ENCODE results near the gene EDC3. TPM values are rescaled to one million over a fixed set of nuclear protein-coding genes. Genes with fewer than 3 reads are reported as not detected.

Gene EDC3
- total RNA-seq, 4 donors from 2014 or later, result 13.0 to 52.4 (median 23.5) TPM

- Histone ChIP-seq H3K27ac (no peak overlapping the region), H3K36me3 (peaks cover 71% of the 10 kb centered on the region), H3K9me3 (no peaks in the 10 kb centered on the region), H3K4me1 (peaks cover 44% of the 10 kb centered on the region), H3K4me3 (no peak overlapping the region), H3K27me3 (no peaks in the 10 kb centered on the region)
- DNase-seq (ENCODE audit: low spot score in 2 of 2), result no peak
- TF ChIP-seq POLR2A (IDR thresholded peaks at IDR 0.05) (no peak), CTCF (IDR thresholded peaks at IDR 0.05) (peak; percentile 50 to 88)
- WGBS, result 48% methylated on average over 8 of the region's 23 CpGs
These were observed 74.9 kb downstream of the EDC3 start for GRCh38 chr15:74620636-74621545.

GRCh38 chr15:74619916-74620635, 75.7 kb downstream of the EDC3 start:
- DNase-seq (ENCODE audit: low spot score in 2 of 2), result no peak
- WGBS, result 92% methylated on average over 23 of the region's 27 CpGs
- H3K4me1 ChIP-seq, result peaks cover 44% of the 10 kb centered on the region
- no peak overlapping the region for H3K27ac ChIP-seq
- no peak overlapping the region for H3K4me3 ChIP-seq
- no peaks in the 10 kb centered on the region for H3K9me3 ChIP-seq
- H3K36me3 ChIP-seq, result peaks cover 63% of the 10 kb centered on the region
- TF ChIP-seq POLR2A (IDR thresholded peaks at IDR 0.05), result no peak
- H3K27me3 ChIP-seq, result no peaks in the 10 kb centered on the region

- Histone ChIP-seq H3K4me1 (peaks cover 54% of the 10 kb centered on the region), H3K27ac (no peak overlapping the region), H3K27me3 (no peaks in the 10 kb centered on the region), H3K36me3 (peaks cover 52% of the 10 kb centered on the region), H3K9me3 (no peaks in the 10 kb centered on the region), H3K4me3 (no peak overlapping the region)
- TF ChIP-seq POLR2AphosphoS5 (IDR thresholded peaks at IDR 0.05) (no peak), CTCF (IDR thresholded peaks at IDR 0.05) (no peak), EP300 (IDR thresholded peaks at IDR 0.05) (no peak), POLR2A (IDR thresholded peaks at IDR 0.05) (no peak)
- DNase-seq (ENCODE audit: low spot score in 2 of 2), result no peak
- WGBS, result 75% methylated on average over 14 of the region's 15 CpGs
These were observed 76.8 kb downstream of the EDC3 start for GRCh38 chr15:74618841-74619596.

- Histone ChIP-seq H3K4me3 (peak overlapping the region; percentile 81), H3K9me3 (no peaks in the 10 kb centered on the region), H3K27ac (peak overlapping the region; percentile 97), H3K4me1 (peaks cover 58% of the 10 kb centered on the region), H3K36me3 (peaks cover 32% of the 10 kb centered on the region), H3K27me3 (no peaks in the 10 kb centered on the region)
- DNase-seq (ENCODE audit: low spot score in 2 of 2), result no peak
- TF ChIP-seq EP300 (IDR thresholded peaks at IDR 0.05) (no peak), POLR2A (IDR thresholded peaks at IDR 0.05) (no peak), CTCF (IDR thresholded peaks at IDR 0.05) (no peak), POLR2AphosphoS5 (IDR thresholded peaks at IDR 0.05) (no peak)
These were observed 78.8 kb downstream of the EDC3 start for GRCh38 chr15:74616996-74617395.

GRCh38 chr15:74616366-74616939, 79.4 kb downstream of the EDC3 start:
- peak overlapping the region; percentile 81 for H3K4me3 ChIP-seq

More at GRCh38 chr15:74616366-74616939, 79.4 kb downstream of the EDC3 start:
- 0% methylated on average over 12 of the region's 18 CpGs for WGBS
- peak; percentile 89 to 90 for DNase-seq (ENCODE audit: low spot score in 2 of 2)
- H3K36me3 ChIP-seq, result peaks cover 26% of the 10 kb centered on the region
- no peaks in the 10 kb centered on the region for H3K27me3 ChIP-seq
- TF ChIP-seq POLR2A (IDR thresholded peaks at IDR 0.05) (no peak), POLR2AphosphoS5 (IDR thresholded peaks at IDR 0.05) (peak in 1 of 3 donors; percentile 18)
- H3K4me1 ChIP-seq, result peaks cover 58% of the 10 kb centered on the region
- peak overlapping the region; percentile 97 for H3K27ac ChIP-seq
- H3K9me3 ChIP-seq, result no peaks in the 10 kb centered on the region
